Astrocyte of the cerebellum (primary cell): ENCODE measurements around the gene OR2A25.

ENCODE experiments used
- DNase-seq: peaks from one replicate; pipeline ENCODE4 v3.0.0-alpha.2; 2011; ENCODE audit warnings: low read depth
- H3K4me3 ChIP-seq: 2 replicates; pipeline ENCODE4 v1.5.1; 2011; ENCODE audit warnings: mild to moderate bottlenecking, low read depth, low read length, moderate library complexity
- CTCF ChIP-seq: IDR thresholded peaks from 2 replicates; pipeline ENCODE4 v1.5.1; 2012; ENCODE audit warnings: low read length, low read depth, moderate library complexity, mild to moderate bottlenecking; ENCODE audit errors: missing control alignments
- in situ Hi-C: cut with HindIII; loops from 2 replicates; pipeline ENCODE4 v1.10.0; 2017; ENCODE audit warnings: low sequenced_read_pairs

Gene OR2A25

GRCh38 chr7:144057954-144058353 is 11.7 kb upstream of the OR2A25 start:
- no peak overlapping the region for H3K4me3 ChIP-seq
- no peak for DNase-seq
- in situ Hi-C loops, result no loop called here
- TF ChIP-seq CTCF, result no peak

- no peak for DNase-seq
- H3K4me3 ChIP-seq, result no peak overlapping the region
- in situ Hi-C loops, result no loop called here
- no peak for TF ChIP-seq CTCF
Measured at GRCh38 chr7:144063710-144064109, 5.9 kb upstream of the OR2A25 start.

- in situ Hi-C loops, result no loop called here
- no peak for TF ChIP-seq CTCF
- no peak overlapping the region for H3K4me3 ChIP-seq
- no peak for DNase-seq
Measured at GRCh38 chr7:144069953-144070352, 342 bp downstream of the OR2A25 start.

GRCh38 chr7:144074374-144074773 is 4.8 kb downstream of the OR2A25 start:
- H3K4me3 ChIP-seq, result no peak overlapping the region
- no peak for DNase-seq
- in situ Hi-C loops, result no loop called here
- no peak for TF ChIP-seq CTCF

- in situ Hi-C loops, result no loop called here
- no peak for DNase-seq
- TF ChIP-seq CTCF, result no peak
- no peak within 1 kb of the TSS for H3K4me3 ChIP-seq
Measured at GRCh38 chr7:144085978-144086377, 16.4 kb downstream of the OR2A25 start, which contains the start of gene OR2A12. Gene OR2A12, plus strand, starts transcription at chr7:144086278. Its CDS starts 8,830 bp downstream, at chr7:144095108.

GRCh38 chr7:144086730-144087129 is 17.1 kb downstream of the OR2A25 start:
- TF ChIP-seq CTCF, result no peak
- no peak overlapping the region for H3K4me3 ChIP-seq
- no peak for DNase-seq
- in situ Hi-C loops, result no loop called here

- no peak for TF ChIP-seq CTCF
- in situ Hi-C loops, result no loop called here
- no peak for DNase-seq
- H3K4me3 ChIP-seq, result no peak overlapping the region
Measured at GRCh38 chr7:144087230-144087629, 17.6 kb downstream of the OR2A25 start.
